Prostate gland (tissue), 2 donors: ENCODE results near the gene C1GALT1C1.

ENCODE experiments used
- CTCF ChIP-seq, 4 experiments: fragments of 200-600 bp in 2 of 4; fragments of 450-650 bp in 2 of 4; sonication (generic) in 2 of 4; IDR thresholded peaks; 1 replicate in 3 of 4; 2 replicates in 1 of 4; pipeline ENCODE4 v1.5.1; 2016 to 2019; ENCODE audit warnings: antibody characterized with exemption in 4 of 4, mild to moderate bottlenecking in 2 of 4, moderate library complexity in 2 of 4
- POLR2AphosphoS5 ChIP-seq: sonication (generic); formaldehyde crosslinking; IDR thresholded peaks from one replicate; pipeline ENCODE4 v1.6.1; 2017; ENCODE audit warnings: antibody characterized with exemption

- TF ChIP-seq POLR2AphosphoS5 = no peak
- no peak for TF ChIP-seq CTCF (IDR thresholded peaks at IDR 0.05)
Observed at GRCh38 chrX:120642871-120643270, 13.0 kb upstream of the C1GALT1C1 start.
